GM10248 (cell line): ENCODE measurements around the gene CASZ1.

Source experiments
- CTCF ChIA-PET: fragments of 300-600 bp; sonication (Branson Sonifier 250); formaldehyde crosslinking; extraction: SDS; loops from one replicate; lab custom pipeline; 2021; ENCODE audit warnings: antibody characterized with exemption; lab: Yijun Ruan, JAX
- POLR2A ChIA-PET: fragments of 350-650 bp; sonication (Branson Sonifier 250); formaldehyde crosslinking; extraction: SDS; loops from one replicate; lab custom pipeline; 2020; ENCODE audit warnings: antibody characterized with exemption; lab: Yijun Ruan, JAX
- DNase-seq: peaks from one replicate; pipeline ENCODE4 v3.0.0; 2012; ENCODE audit errors: extremely low spot score
- CTCF ChIP-seq: IDR thresholded peaks from 2 replicates; pipeline ENCODE4 v1.5.1; 2012; ENCODE audit warnings: mild to moderate bottlenecking, low read depth; ENCODE audit errors: extremely low read depth, missing control alignments, control extremely low read depth

The CASZ1 gene

GRCh38 chr1:10698726-10699469 lies 97.5 kb downstream of the CASZ1 start:
- TF ChIP-seq CTCF = no peak
- CTCF ChIA-PET = no interaction called here
- POLR2A ChIA-PET = no interaction called here
- no peak for DNase-seq

DNA sequence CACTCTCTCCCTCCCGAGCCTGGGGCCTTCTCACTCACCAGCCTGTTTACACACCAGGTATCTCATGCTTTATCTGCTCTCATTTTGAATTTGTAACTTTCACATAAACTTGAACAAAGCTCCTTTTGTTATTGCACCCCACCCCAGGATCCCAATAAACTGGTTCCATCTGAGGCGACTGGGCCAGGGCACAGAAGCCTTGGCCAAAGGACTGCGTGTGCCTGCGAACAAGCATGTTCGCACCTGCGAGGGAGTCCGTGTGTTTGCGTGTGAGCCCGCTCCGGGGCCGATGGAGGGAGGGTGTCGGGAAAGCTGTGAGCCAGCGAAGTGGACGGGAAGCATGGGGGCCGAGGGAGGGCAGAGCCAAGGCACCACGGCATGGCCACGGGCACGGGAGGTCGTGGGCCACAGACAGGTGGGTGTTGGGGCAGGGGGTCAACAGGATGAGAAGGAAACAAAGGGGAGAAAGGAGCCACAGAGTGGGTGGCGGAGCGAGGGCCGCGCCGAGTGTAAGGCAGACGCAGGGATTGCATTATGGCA lies 98.8 kb downstream of the CASZ1 start:
- ChIA-PET POLR2A (no interaction called here), CTCF (no interaction called here)

GRCh38 chr1:10696977-10697376 lies 99.5 kb downstream of the CASZ1 start:
- ChIA-PET CTCF (interaction anchor here (0.9 kb wide), 1 partner anchor 34 kb away, joined by 3 read pairs; no protein-coding TSS in a partner anchor), POLR2A (no interaction called here)
- DNase-seq = no peak
- no peak for TF ChIP-seq CTCF

More for the DNA sequence above, 98.8 kb downstream of the CASZ1 start:
- TF ChIP-seq CTCF = no peak
- no peak for DNase-seq

DNA sequence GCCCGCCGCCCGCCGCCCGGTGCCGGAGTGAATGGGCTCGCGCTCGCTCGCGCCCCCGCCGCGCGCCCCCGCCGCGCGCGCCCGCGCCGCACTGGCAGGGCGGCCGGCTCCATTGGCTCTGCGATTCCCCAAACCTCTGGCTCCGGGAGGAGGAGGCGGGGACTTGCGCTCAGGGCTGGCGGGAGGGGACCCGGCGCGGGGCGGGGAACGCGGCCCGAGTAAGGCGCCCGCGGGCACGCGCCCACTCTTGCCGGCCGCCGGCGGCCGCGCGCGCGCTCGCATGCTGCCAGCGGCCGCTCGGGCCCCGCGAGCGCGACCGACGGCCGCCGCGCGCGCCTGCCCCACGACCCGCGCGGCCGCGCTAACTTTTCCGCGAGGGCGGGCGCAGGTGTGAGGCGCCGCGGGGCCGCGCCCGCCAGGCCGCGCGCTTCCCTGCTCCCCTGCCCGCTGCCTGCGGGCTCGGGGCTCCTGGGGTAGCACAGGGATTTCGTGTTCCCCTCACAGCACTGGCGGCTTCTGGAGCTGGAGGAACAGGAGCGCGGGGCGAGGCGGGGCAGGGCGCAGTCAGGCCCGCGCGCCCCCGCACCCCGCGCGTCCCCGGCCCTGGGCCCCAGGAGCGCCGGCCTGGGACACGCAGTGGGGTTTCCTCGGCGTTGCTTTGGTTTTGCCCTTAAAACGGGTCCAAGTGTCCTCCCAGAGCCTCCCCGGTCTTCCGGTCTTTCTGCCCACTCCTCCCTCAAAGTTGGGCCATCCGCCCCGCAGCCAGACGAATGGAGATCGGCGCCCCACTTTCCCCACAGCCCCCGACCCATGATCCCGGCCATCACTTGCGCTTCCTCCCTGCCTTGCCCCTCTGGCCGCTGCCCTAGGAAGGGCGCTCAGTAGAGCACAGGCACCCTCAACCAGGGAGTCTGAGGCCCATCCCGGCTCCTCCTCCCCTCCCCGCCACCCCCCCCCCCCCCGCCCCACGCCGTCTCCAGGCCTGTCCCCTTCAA lies 101.5 kb downstream of the CASZ1 start:
- CTCF ChIA-PET = no interaction called here
- POLR2A ChIA-PET = no interaction called here
- no peak for TF ChIP-seq CTCF

DNA sequence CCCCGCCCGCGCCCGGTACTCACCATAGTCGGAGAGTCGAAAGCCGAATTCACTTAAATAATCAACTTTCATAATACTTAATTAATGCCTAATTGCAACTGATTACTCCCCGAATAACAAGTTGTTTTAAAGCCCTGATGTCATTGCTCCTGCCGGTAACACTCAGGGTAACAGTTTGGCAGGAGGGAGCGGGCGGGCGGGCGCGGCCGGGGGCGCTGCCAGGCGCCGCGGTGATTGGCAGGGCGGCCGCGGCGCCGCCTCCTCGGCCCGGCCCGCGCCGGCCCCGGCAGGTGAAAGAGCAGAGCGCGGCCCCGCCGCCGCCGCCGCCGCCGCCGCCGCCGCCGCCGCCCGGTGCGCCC lies 102.2 kb downstream of the CASZ1 start:
- CTCF ChIA-PET = no interaction called here
- POLR2A ChIA-PET = no interaction called here
- peak; percentile 86 for DNase-seq
- no peak for TF ChIP-seq CTCF

More for the DNA sequence above, 101.5 kb downstream of the CASZ1 start:
- DNase-seq = peak; percentile 90
